ENCODE results near the gene EXOSC1.

EXOSC1 gene

DNA sequence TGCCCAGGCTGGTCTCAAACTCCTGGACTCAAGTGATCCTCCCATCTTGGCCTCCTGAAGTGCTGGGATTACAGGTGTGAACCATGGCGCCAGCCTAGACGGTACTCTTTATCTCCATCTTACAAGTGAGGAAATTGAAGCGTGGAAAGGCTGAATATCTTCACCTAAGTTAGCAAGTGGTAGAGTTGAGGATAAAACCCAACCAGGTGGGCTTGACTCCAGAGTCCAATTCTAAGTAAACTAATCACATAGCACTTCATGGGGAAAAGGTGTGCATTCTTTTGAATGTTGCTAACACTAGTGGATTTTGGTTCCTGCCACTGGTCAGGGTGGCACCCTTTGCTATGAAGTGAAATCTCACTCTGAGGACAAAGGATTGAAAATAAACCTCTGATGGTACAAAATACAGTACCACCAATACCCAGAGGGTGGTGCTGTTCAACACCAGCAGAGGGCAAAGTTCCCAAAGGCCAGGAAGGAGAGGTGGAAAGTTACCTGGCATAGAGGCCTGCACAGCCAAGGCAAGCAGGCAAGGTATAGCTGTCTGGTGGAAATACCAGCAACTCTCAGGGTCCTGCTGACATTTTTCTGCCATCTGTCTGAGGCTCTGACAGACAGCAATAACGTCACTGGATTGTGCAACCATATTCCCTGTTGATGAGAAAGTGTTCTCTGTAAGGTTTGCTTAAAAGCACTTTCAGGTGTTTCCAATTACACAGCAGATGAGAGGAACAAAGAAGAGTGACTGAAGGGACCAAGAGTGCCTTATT lies 17.7 kb upstream of the EXOSC1 start:
- TF ChIP-seq, protein P1, sequence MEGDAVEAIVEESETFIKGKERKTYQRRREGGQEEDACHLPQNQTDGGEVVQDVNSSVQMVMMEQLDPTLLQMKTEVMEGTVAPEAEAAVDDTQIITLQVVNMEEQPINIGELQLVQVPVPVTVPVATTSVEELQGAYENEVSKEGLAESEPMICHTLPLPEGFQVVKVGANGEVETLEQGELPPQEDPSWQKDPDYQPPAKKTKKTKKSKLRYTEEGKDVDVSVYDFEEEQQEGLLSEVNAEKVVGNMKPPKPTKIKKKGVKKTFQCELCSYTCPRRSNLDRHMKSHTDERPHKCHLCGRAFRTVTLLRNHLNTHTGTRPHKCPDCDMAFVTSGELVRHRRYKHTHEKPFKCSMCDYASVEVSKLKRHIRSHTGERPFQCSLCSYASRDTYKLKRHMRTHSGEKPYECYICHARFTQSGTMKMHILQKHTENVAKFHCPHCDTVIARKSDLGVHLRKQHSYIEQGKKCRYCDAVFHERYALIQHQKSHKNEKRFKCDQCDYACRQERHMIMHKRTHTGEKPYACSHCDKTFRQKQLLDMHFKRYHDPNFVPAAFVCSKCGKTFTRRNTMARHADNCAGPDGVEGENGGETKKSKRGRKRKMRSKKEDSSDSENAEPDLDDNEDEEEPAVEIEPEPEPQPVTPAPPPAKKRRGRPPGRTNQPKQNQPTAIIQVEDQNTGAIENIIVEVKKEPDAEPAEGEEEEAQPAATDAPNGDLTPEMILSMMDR (IDR thresholded peaks at IDR 0.05; ENCODE audit: insufficient read depth, low read length), result peak; percentile 77
- no peak for TF ChIP-seq GABPA (IDR thresholded peaks at IDR 0.05; ENCODE audit: low read depth)
- no peaks in the 10 kb centered on the region for H3K27me3 ChIP-seq (ENCODE audit: insufficient read depth, poor library complexity, severe bottlenecking)
- H3K4me3 ChIP-seq (replicated peaks; ENCODE audit: insufficient read depth, low read length), result no peak overlapping the region
- peak; percentile 18 to 35 for DNase-seq (ENCODE audit: low read depth in 1 of 2, low spot score in 1 of 2)
- no peak overlapping the region for H3K27ac ChIP-seq (replicated peaks)

- TF ChIP-seq POLR2AphosphoS5 (IDR thresholded peaks at IDR 0.05; ENCODE audit: low read depth) (no peak), GABPA (IDR thresholded peaks at IDR 0.05; ENCODE audit: low read depth) (no peak), SPI1 (IDR thresholded peaks at IDR 0.05; ENCODE audit: borderline replicate concordance, low read depth) (no peak)
- TF ChIP-seq, protein P1 (IDR thresholded peaks at IDR 0.05; ENCODE audit: insufficient read depth, low read length), result no peak
- Histone ChIP-seq H3K27ac (replicated peaks) (no peak overlapping the region), H3K27me3 (ENCODE audit: insufficient read depth, poor library complexity, severe bottlenecking) (no peaks in the 10 kb centered on the region), H3K4me3 (replicated peaks; ENCODE audit: insufficient read depth, low read length) (no peak overlapping the region)
- no peak for DNase-seq (ENCODE audit: low read depth in 1 of 2, low spot score in 1 of 2)
Measured at GRCh38 chr10:97462309-97462708, 16.5 kb upstream of the EXOSC1 start.

- DNase-seq (ENCODE audit: low read depth in 1 of 2, low spot score in 1 of 2), result no peak
- TF ChIP-seq GABPA (IDR thresholded peaks at IDR 0.05; ENCODE audit: low read depth) (no peak), REST (IDR thresholded peaks at IDR 0.05; ENCODE audit: insufficient replicate concordance, low read depth) (no peak), SPI1 (IDR thresholded peaks at IDR 0.05; ENCODE audit: borderline replicate concordance, low read depth) (no peak), POLR2AphosphoS5 (IDR thresholded peaks at IDR 0.05; ENCODE audit: low read depth) (peak; percentile 1; the same call in 1 of the 2 replicates)
- TF ChIP-seq, protein P1 (IDR thresholded peaks at IDR 0.05; ENCODE audit: insufficient read depth, low read length), result no peak
- Histone ChIP-seq H3K27me3 (ENCODE audit: insufficient read depth, poor library complexity, severe bottlenecking) (no peaks in the 10 kb centered on the region), H3K4me3 (replicated peaks; ENCODE audit: insufficient read depth, low read length) (no peak overlapping the region), H3K27ac (replicated peaks) (no peak overlapping the region)
Measured at GRCh38 chr10:97459933-97460332, 14.1 kb upstream of the EXOSC1 start.

DNA sequence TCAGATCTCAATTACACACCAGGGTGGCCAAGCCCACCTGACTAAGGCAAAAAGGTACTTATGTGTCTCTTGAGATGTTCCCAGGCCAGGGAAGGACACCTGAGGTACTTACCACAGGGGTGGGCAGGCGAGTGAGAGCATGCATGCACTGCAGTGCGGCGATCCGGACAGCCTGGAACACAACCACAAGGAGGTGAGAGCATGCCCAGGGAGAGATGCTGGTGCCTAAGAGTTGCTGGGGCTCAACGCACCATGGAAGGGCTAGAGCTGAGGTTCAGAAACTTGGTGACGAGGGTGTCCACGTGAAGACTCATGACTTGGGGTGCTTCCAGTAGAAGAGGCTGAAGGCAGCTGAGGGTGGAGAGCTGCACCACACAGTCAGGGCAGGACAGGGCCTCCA lies 13.3 kb upstream of the EXOSC1 start:
- DNase-seq (ENCODE audit: low read depth in 1 of 2, low spot score in 1 of 2), result no peak
- TF ChIP-seq REST (IDR thresholded peaks at IDR 0.05; ENCODE audit: insufficient replicate concordance, low read depth) (no peak), POLR2AphosphoS5 (IDR thresholded peaks at IDR 0.05; ENCODE audit: low read depth) (peak; percentile 15; the same call in 1 of the 2 replicates)
- Histone ChIP-seq H3K27me3 (ENCODE audit: insufficient read depth, poor library complexity, severe bottlenecking) (no peaks in the 10 kb centered on the region), H3K27ac (replicated peaks) (no peak overlapping the region), H3K4me3 (replicated peaks; ENCODE audit: insufficient read depth, low read length) (no peak overlapping the region)

All from HL-60 (cell line).